SK-N-SH treated with all-trans-retinoic acid at 6 μM for 48 hours (cell line): ENCODE data around the gene PLEKHG3.

Experiments used
- ATAC-seq: fragments of 200-7000 bp; cut with Tn5 transposase; 3 replicates; pipeline ENCODE4 v1.9.1; 2020; ENCODE audit warnings: mild to moderate bottlenecking, moderate library complexity
- ARNTL ChIP-seq: fragments of 450-650 bp; formaldehyde crosslinking; IDR thresholded peaks from 2 replicates; pipeline ENCODE4 v1.5.0; 2020; ENCODE audit warnings: low read depth, mild to moderate bottlenecking, moderate library complexity, borderline replicate concordance
- BACH2 ChIP-seq: fragments of 250-450 bp; sonication (Bioruptor Pico); IDR thresholded peaks from 2 replicates; pipeline ENCODE4 v1.9.0; 2021; ENCODE audit warnings: mild to moderate bottlenecking, borderline replicate concordance
- ESRRG ChIP-seq: fragments of 250-450 bp; sonication (Bioruptor Pico); IDR thresholded peaks from 2 replicates; pipeline ENCODE4 v1.6.1; 2021; ENCODE audit warnings: mild to moderate bottlenecking
- ISL1 ChIP-seq: fragments of 250-450 bp; sonication (Bioruptor Pico); IDR thresholded peaks from 2 replicates; pipeline ENCODE4 v2.1.2; 2022; ENCODE audit warnings: mild to moderate bottlenecking, moderate library complexity
- OSR1 ChIP-seq: fragments of 250-450 bp; sonication (Bioruptor Pico); IDR thresholded peaks from 2 replicates; pipeline ENCODE4 v1.8.0; 2022; ENCODE audit warnings: moderate library complexity, mild to moderate bottlenecking, inconsistent platforms
- PPARA ChIP-seq: fragments of 250-450 bp; sonication (Bioruptor Pico); IDR thresholded peaks from 2 replicates; pipeline ENCODE4 v1.5.0; 2020; ENCODE audit warnings: mild to moderate bottlenecking, borderline replicate concordance
- SNAI2 ChIP-seq: fragments of 250-450 bp; sonication (Bioruptor Pico); IDR thresholded peaks from 2 replicates; pipeline ENCODE4 v1.5.0; 2020; ENCODE audit warnings: mild to moderate bottlenecking, moderate library complexity
- TCF4 ChIP-seq: fragments of 250-450 bp; sonication (Bioruptor Pico); IDR thresholded peaks from 2 replicates; pipeline ENCODE4 v1.8.0; 2021; ENCODE audit warnings: mild to moderate bottlenecking, moderate library complexity, borderline replicate concordance
- TOX ChIP-seq: fragments of 250-450 bp; sonication (Bioruptor Pico); IDR thresholded peaks from 2 replicates; pipeline ENCODE4 v1.8.0; 2021; ENCODE audit warnings: mild to moderate bottlenecking, moderate library complexity, borderline replicate concordance
- ZC3H10 ChIP-seq: fragments of 250-450 bp; sonication (Bioruptor Pico); IDR thresholded peaks from 2 replicates; pipeline ENCODE4 v1.5.1; 2021; ENCODE audit warnings: mild to moderate bottlenecking, moderate library complexity
- ZFP3 ChIP-seq: fragments of 250-450 bp; sonication (Bioruptor Pico); IDR thresholded peaks from 2 replicates; pipeline ENCODE4 v1.5.0; 2020; ENCODE audit warnings: mild to moderate bottlenecking, moderate library complexity
- ZFP30 ChIP-seq: fragments of 450-650 bp; formaldehyde crosslinking; IDR thresholded peaks from 2 replicates; pipeline ENCODE4 v1.5.0; 2022; ENCODE audit warnings: mild to moderate bottlenecking, moderate library complexity
- ZNF565 ChIP-seq: fragments of 450-650 bp; formaldehyde crosslinking; conservative IDR thresholded peaks from 2 replicates; pipeline ENCODE4 v1.5.0; 2020; ENCODE audit warnings: low read depth, mild to moderate bottlenecking, moderate library complexity
- ZNF70 ChIP-seq: fragments of 450-650 bp; formaldehyde crosslinking; IDR thresholded peaks from 2 replicates; pipeline ENCODE4 v1.5.0; 2020; ENCODE audit warnings: mild to moderate bottlenecking, moderate library complexity
- ZNF8 ChIP-seq: fragments of 450-650 bp; formaldehyde crosslinking; IDR thresholded peaks from 2 replicates; pipeline ENCODE4 v1.5.0; 2020; ENCODE audit warnings: mild to moderate bottlenecking, moderate library complexity
- TF ChIP-seq, protein P1 (sequence below): fragments of 250-450 bp; sonication (Bioruptor Pico); IDR thresholded peaks from 2 replicates; pipeline ENCODE4 v1.5.1; 2021; ENCODE audit warnings: mild to moderate bottlenecking, moderate library complexity
- TF ChIP-seq, protein P2 (sequence below): fragments of 250-450 bp; sonication (Bioruptor Pico); IDR thresholded peaks from 2 replicates; pipeline ENCODE4 v1.8.0; 2020; ENCODE audit warnings: mild to moderate bottlenecking, moderate library complexity, borderline replicate concordance
- TF ChIP-seq, protein P3 (sequence below): fragments of 250-450 bp; sonication (Bioruptor Pico); IDR thresholded peaks from 2 replicates; pipeline ENCODE4 v1.5.0; 2020; ENCODE audit warnings: mild to moderate bottlenecking, moderate library complexity
- TF ChIP-seq, protein P4 (sequence below): fragments of 250-450 bp; sonication (Bioruptor Pico); IDR thresholded peaks from 2 replicates; pipeline ENCODE4 v1.8.0; 2021; ENCODE audit warnings: low read depth, mild to moderate bottlenecking, moderate library complexity, borderline replicate concordance
- TF ChIP-seq, protein P5 (sequence below): fragments of 250-450 bp; sonication (Bioruptor Pico); IDR thresholded peaks from 2 replicates; pipeline ENCODE4 v1.5.1; 2020; ENCODE audit warnings: low read depth, mild to moderate bottlenecking, moderate library complexity

PLEKHG3 gene

DNA sequence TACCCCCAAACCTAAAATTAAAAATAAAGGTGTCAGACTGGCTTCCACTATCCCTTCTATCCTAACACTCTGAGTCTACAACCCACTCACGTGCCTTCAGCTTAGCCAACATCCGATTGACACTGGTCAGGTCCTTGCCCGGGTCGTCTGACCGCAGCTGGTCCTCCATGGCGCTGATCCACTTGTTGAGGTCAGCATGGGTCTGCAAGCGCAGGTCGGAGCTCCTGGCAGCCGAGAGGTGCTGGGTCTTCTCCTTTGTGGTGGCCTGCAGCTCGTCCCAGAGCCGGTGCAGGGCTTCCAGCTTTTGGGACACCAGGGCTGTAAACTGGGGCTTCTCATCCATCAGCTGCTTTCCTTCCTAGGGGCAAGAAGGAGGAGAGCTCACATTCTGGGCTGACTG is 78.0 kb downstream of the PLEKHG3 start (continued):
- TF ChIP-seq, protein P1, sequence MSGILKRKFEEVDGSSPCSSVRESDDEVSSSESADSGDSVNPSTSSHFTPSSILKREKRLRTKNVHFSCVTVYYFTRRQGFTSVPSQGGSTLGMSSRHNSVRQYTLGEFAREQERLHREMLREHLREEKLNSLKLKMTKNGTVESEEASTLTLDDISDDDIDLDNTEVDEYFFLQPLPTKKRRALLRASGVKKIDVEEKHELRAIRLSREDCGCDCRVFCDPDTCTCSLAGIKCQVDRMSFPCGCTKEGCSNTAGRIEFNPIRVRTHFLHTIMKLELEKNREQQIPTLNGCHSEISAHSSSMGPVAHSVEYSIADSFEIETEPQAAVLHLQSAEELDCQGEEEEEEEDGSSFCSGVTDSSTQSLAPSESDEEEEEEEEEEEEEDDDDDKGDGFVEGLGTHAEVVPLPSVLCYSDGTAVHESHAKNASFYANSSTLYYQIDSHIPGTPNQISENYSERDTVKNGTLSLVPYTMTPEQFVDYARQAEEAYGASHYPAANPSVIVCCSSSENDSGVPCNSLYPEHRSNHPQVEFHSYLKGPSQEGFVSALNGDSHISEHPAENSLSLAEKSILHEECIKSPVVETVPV = no peak
- TF ChIP-seq ZC3H10 (CRISPR knock-in tag) = no peak

DNA sequence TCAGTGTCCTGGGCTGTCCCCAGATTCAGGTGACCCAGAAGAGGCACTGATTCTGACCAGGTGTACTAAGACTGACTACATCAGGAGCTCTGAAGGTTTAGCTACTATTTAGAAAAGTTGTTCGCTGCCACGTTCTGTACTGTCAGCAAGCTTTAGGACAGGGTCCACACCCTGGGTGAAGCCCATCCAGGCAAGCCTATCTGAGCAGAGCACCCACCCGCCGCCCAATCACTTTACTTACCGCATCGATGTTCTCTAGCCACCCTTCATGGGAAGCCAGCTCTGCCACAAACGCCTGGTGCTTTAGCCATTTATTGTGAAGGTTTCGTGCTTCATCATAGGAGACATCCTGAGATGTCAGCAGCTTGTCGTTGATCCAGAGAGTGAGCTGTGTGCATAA is 79.8 kb downstream of the PLEKHG3 start:
- no peak for ATAC-seq
- TF ChIP-seq OSR1 (CRISPR knock-in tag) = no peak
- TF ChIP-seq, protein P2, sequence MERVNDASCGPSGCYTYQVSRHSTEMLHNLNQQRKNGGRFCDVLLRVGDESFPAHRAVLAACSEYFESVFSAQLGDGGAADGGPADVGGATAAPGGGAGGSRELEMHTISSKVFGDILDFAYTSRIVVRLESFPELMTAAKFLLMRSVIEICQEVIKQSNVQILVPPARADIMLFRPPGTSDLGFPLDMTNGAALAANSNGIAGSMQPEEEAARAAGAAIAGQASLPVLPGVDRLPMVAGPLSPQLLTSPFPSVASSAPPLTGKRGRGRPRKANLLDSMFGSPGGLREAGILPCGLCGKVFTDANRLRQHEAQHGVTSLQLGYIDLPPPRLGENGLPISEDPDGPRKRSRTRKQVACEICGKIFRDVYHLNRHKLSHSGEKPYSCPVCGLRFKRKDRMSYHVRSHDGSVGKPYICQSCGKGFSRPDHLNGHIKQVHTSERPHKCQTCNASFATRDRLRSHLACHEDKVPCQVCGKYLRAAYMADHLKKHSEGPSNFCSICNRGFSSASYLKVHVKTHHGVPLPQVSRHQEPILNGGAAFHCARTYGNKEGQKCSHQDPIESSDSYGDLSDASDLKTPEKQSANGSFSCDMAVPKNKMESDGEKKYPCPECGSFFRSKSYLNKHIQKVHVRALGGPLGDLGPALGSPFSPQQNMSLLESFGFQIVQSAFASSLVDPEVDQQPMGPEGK (CRISPR knock-in tag) = no peak
- TF ChIP-seq SNAI2 (CRISPR knock-in tag) = no peak
- TF ChIP-seq ZNF70 (CRISPR knock-in tag) = no peak
- no peak for TF ChIP-seq TOX
- no peak for TF ChIP-seq ZNF565
- no peak for TF ChIP-seq ESRRG (CRISPR knock-in tag)
- TF ChIP-seq, protein P3, sequence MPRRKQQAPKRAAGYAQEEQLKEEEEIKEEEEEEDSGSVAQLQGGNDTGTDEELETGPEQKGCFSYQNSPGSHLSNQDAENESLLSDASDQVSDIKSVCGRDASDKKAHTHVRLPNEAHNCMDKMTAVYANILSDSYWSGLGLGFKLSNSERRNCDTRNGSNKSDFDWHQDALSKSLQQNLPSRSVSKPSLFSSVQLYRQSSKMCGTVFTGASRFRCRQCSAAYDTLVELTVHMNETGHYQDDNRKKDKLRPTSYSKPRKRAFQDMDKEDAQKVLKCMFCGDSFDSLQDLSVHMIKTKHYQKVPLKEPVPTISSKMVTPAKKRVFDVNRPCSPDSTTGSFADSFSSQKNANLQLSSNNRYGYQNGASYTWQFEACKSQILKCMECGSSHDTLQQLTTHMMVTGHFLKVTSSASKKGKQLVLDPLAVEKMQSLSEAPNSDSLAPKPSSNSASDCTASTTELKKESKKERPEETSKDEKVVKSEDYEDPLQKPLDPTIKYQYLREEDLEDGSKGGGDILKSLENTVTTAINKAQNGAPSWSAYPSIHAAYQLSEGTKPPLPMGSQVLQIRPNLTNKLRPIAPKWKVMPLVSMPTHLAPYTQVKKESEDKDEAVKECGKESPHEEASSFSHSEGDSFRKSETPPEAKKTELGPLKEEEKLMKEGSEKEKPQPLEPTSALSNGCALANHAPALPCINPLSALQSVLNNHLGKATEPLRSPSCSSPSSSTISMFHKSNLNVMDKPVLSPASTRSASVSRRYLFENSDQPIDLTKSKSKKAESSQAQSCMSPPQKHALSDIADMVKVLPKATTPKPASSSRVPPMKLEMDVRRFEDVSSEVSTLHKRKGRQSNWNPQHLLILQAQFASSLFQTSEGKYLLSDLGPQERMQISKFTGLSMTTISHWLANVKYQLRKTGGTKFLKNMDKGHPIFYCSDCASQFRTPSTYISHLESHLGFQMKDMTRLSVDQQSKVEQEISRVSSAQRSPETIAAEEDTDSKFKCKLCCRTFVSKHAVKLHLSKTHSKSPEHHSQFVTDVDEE (CRISPR knock-in tag) = no peak
- TF ChIP-seq BACH2 = no peak
- TF ChIP-seq ZFP30 (CRISPR knock-in tag) = no peak
- no peak for TF ChIP-seq TCF4 (CRISPR knock-in tag)
- TF ChIP-seq ZNF8 (CRISPR knock-in tag) = no peak
- TF ChIP-seq PPARA = no peak
- TF ChIP-seq ISL1 (CRISPR knock-in tag) = no peak
- TF ChIP-seq, protein P4, sequence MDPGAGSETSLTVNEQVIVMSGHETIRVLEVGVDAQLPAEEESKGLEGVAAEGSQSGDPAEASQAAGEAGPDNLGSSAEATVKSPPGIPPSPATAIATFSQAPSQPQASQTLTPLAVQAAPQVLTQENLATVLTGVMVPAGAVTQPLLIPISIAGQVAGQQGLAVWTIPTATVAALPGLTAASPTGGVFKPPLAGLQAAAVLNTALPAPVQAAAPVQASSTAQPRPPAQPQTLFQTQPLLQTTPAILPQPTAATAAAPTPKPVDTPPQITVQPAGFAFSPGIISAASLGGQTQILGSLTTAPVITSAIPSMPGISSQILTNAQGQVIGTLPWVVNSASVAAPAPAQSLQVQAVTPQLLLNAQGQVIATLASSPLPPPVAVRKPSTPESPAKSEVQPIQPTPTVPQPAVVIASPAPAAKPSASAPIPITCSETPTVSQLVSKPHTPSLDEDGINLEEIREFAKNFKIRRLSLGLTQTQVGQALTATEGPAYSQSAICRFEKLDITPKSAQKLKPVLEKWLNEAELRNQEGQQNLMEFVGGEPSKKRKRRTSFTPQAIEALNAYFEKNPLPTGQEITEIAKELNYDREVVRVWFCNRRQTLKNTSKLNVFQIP (CRISPR knock-in tag) = no peak
- no peak for TF ChIP-seq ARNTL (CRISPR knock-in tag)
- no peak for TF ChIP-seq ZFP3 (CRISPR knock-in tag)
- TF ChIP-seq, all 23 proteins: peak for 0

DNA sequence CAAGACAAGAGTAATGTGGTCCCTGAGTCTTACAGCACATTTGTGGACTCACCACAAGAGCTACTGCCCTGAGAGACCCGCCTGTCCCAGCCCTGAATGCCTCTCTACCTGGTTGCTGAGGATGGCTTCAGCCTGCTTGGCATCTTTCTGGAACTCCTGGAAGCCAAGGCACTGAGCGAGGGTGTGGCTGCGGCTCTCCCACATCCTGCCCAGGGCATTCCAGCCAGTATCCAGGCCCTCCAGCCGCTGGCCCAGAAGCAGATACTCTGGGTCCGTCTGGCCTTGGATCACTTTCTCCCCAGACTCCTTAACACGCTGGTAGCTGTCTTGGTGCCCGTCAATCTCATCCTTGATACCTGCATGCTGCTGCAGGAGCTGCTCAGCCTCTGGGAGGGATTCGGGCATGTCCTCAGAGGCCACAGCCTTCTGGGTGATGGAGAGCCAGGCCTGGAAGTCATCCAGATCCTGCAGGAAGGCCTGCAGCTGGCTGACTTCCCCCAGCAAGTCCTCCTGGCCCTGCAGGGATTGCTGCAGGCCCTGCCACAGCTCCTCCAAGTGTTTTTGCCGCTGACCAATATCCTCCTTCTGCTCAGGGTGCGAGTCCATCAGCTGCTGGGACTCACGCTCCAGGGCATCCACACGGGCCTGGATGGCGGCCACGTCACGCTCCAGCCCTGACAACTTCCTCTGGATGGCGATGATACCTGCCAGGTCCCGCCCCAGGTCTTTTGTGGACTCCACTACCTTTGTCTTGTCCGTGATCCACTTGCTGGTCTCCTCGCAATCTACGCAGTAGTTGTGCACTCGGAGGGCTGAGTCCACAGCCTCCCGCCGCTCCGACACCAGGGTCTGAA is 82.3 kb downstream of the PLEKHG3 start:
- peak; percentile 14; the same call in 2 of the 3 replicates for ATAC-seq
- TF ChIP-seq, protein P5, sequence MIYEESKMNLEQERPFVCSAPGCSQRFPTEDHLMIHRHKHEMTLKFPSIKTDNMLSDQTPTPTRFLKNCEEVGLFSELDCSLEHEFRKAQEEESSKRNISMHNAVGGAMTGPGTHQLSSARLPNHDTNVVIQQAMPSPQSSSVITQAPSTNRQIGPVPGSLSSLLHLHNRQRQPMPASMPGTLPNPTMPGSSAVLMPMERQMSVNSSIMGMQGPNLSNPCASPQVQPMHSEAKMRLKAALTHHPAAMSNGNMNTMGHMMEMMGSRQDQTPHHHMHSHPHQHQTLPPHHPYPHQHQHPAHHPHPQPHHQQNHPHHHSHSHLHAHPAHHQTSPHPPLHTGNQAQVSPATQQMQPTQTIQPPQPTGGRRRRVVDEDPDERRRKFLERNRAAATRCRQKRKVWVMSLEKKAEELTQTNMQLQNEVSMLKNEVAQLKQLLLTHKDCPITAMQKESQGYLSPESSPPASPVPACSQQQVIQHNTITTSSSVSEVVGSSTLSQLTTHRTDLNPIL (CRISPR knock-in tag) = no peak
- TF ChIP-seq ZFP30 (CRISPR knock-in tag) = no peak
- TF ChIP-seq, protein P1 = no peak
